ENCODE results near the gene ADGRA1.

DNA sequence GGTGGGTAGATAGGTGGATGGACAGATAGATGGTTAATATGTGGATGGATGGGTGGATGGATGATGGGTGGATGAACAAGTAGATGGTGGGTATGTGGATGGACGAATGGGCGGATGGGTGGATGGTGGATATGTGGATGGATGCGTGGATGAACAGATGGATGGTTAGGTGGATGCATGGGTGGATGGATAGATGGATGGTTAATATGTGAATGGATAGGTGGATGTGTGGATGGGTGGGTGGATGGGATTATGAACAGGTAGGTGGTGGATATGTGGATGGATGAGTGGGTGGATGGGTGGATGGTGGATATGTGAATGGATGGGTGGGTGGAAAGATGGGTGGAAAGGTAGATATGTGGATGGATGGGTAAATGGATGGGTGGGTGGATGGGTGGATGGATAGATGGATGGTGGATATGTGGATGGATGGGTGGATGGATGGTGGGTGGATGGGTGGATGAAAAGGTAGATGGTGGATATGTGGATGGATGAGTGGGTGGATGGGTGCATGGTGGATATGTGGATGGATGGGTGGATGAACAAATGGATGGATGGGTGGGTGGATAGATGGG lies 87.1 kb downstream of the ADGRA1 start:
- no peak for TF ChIP-seq POLR2AphosphoS5 (IDR thresholded peaks at IDR 0.05; ENCODE audit: low read depth)
- no peak for TF ChIP-seq EZH2phosphoT487 (IDR thresholded peaks at IDR 0.05; ENCODE audit: unreplicated experiment)
- TF ChIP-seq, protein P1, sequence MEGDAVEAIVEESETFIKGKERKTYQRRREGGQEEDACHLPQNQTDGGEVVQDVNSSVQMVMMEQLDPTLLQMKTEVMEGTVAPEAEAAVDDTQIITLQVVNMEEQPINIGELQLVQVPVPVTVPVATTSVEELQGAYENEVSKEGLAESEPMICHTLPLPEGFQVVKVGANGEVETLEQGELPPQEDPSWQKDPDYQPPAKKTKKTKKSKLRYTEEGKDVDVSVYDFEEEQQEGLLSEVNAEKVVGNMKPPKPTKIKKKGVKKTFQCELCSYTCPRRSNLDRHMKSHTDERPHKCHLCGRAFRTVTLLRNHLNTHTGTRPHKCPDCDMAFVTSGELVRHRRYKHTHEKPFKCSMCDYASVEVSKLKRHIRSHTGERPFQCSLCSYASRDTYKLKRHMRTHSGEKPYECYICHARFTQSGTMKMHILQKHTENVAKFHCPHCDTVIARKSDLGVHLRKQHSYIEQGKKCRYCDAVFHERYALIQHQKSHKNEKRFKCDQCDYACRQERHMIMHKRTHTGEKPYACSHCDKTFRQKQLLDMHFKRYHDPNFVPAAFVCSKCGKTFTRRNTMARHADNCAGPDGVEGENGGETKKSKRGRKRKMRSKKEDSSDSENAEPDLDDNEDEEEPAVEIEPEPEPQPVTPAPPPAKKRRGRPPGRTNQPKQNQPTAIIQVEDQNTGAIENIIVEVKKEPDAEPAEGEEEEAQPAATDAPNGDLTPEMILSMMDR (conservative IDR thresholded peaks at IDR 0.05; ENCODE audit: low read depth in 2 of 2) = no peak
- TF ChIP-seq EZH2 (IDR thresholded peaks at IDR 0.05; ENCODE audit: low read depth, unreplicated experiment) = no peak
- no peak for TF ChIP-seq CREB1 (CRISPR knock-in tag; IDR thresholded peaks at IDR 0.05; ENCODE audit: low read depth)
- TF ChIP-seq JUNB (IDR thresholded peaks at IDR 0.05; ENCODE audit: unreplicated experiment) = no peak
